T-helper 17 cell (primary cell): ENCODE results near the gene SLX9. TPM values are rescaled to one million over a fixed set of nuclear protein-coding genes. Genes with fewer than 3 reads are reported as not detected.

Experiments
- ATAC-seq: fragments of 150-1000 bp; cut with Tn5 transposase; 2 replicates; pipeline ENCODE4 v1.10.0; 2021; ENCODE audit warnings: mild to moderate bottlenecking, moderate library complexity
- DNase-seq, 3 donors: peaks; one replicate each; pipeline versions ENCODE4 v3.0.0 to v3.0.0-alpha.2; 2020 to 2021
- H3K9me3 ChIP-seq: one replicate; pipeline ENCODE4 v1.7.0; 2013; ENCODE audit warnings: low read length, mild to moderate bottlenecking; ENCODE audit not compliant: control insufficient read depth, poor library complexity, severe bottlenecking
- H3K27ac Mint-ChIP-seq: one replicate; pipeline ENCODE4 v1.8.0; 2022; ENCODE audit warnings: mild to moderate bottlenecking, moderate library complexity, mixed read lengths
- H3K27me3 Mint-ChIP-seq: one replicate; pipeline ENCODE4 v1.8.0; 2022; ENCODE audit warnings: mixed read lengths
- H3K36me3 Mint-ChIP-seq: one replicate; pipeline ENCODE4 v1.8.0; 2022; ENCODE audit warnings: low read depth, mixed read lengths
- H3K4me1 Mint-ChIP-seq: one replicate; pipeline ENCODE4 v1.8.0; 2022; ENCODE audit warnings: mild to moderate bottlenecking, mixed read lengths
- H3K4me3 Mint-ChIP-seq: one replicate; pipeline ENCODE4 v1.8.0; 2022; ENCODE audit warnings: mild to moderate bottlenecking, moderate library complexity, mixed read lengths
- total RNA-seq, 4 donors: library from RNA in 2 of 4; stranded (reverse) in 2 of 4; gene quantifications; one replicate each; pipeline ENCODE4 v1.2.3 and lab custom pipeline; 2022 to 2026

The SLX9 gene
- total RNA-seq, 2 donors from 2014 or later: 14.0 to 15.4 TPM

GRCh38 chr21:44993321-44994046 lies 53.7 kb downstream of the SLX9 start:
- Mint-ChIP-seq H3K4me1 (no peaks in the 10 kb centered on the region), H3K27ac (no peak overlapping the region), H3K4me3 (no peak overlapping the region), H3K36me3 (no peaks in the 10 kb centered on the region), H3K27me3 (no peaks in the 10 kb centered on the region)
- H3K9me3 ChIP-seq: no peaks in the 10 kb centered on the region
- DNase-seq (no peak), ATAC-seq (no peak)

- no peaks in the 10 kb centered on the region for H3K27me3 Mint-ChIP-seq
- H3K27ac Mint-ChIP-seq: no peak overlapping the region
- no peak for DNase-seq
- H3K4me3 Mint-ChIP-seq: no peak overlapping the region
- no peaks in the 10 kb centered on the region for H3K36me3 Mint-ChIP-seq
- H3K4me1 Mint-ChIP-seq: no peaks in the 10 kb centered on the region
- H3K9me3 ChIP-seq: no peaks in the 10 kb centered on the region
- no peak for ATAC-seq
Measured at GRCh38 chr21:44994047-44994694, 54.3 kb downstream of the SLX9 start.

- no peak for DNase-seq
- H3K36me3 Mint-ChIP-seq: no peaks in the 10 kb centered on the region
- no peaks in the 10 kb centered on the region for H3K27me3 Mint-ChIP-seq
- H3K9me3 ChIP-seq: no peaks in the 10 kb centered on the region
- no peak overlapping the region for H3K4me3 Mint-ChIP-seq
- no peaks in the 10 kb centered on the region for H3K4me1 Mint-ChIP-seq
- no peak for ATAC-seq
- H3K27ac Mint-ChIP-seq: no peak overlapping the region
Measured at GRCh38 chr21:44994695-44995342, 55.0 kb downstream of the SLX9 start.

GRCh38 chr21:44995343-44995941 lies 55.6 kb downstream of the SLX9 start:
- Mint-ChIP-seq H3K27me3 (no peaks in the 10 kb centered on the region), H3K4me1 (no peaks in the 10 kb centered on the region), H3K4me3 (no peak overlapping the region), H3K27ac (no peak overlapping the region), H3K36me3 (no peaks in the 10 kb centered on the region)
- DNase-seq (no peak), ATAC-seq (no peak)
- H3K9me3 ChIP-seq: no peaks in the 10 kb centered on the region

- H3K9me3 ChIP-seq: no peaks in the 10 kb centered on the region
- DNase-seq: no peak
- H3K4me1 Mint-ChIP-seq: no peaks in the 10 kb centered on the region
- H3K27me3 Mint-ChIP-seq: peaks cover 4% of the 10 kb centered on the region
- H3K27ac Mint-ChIP-seq: no peak overlapping the region
- ATAC-seq: no peak
- H3K4me3 Mint-ChIP-seq: no peak overlapping the region
- H3K36me3 Mint-ChIP-seq: no peaks in the 10 kb centered on the region
Measured at GRCh38 chr21:44996096-44996495, 56.3 kb downstream of the SLX9 start.

GRCh38 chr21:44996501-44996921 lies 56.7 kb downstream of the SLX9 start:
- no peak for DNase-seq
- Mint-ChIP-seq H3K4me1 (no peaks in the 10 kb centered on the region), H3K4me3 (no peak overlapping the region), H3K27ac (no peak overlapping the region), H3K36me3 (no peaks in the 10 kb centered on the region), H3K27me3 (peaks cover 5% of the 10 kb centered on the region)
- no peaks in the 10 kb centered on the region for H3K9me3 ChIP-seq
- no peak for ATAC-seq

- DNase-seq (no peak), ATAC-seq (no peak)
- H3K9me3 ChIP-seq: no peaks in the 10 kb centered on the region
- H3K27ac Mint-ChIP-seq: no peak overlapping the region
- no peak overlapping the region for H3K4me3 Mint-ChIP-seq
- peaks cover 5% of the 10 kb centered on the region for H3K27me3 Mint-ChIP-seq
- H3K4me1 Mint-ChIP-seq: no peaks in the 10 kb centered on the region
- H3K36me3 Mint-ChIP-seq: no peaks in the 10 kb centered on the region
Measured at GRCh38 chr21:44996983-44997936, 57.4 kb downstream of the SLX9 start.

- DNase-seq: no peak
- no peaks in the 10 kb centered on the region for H3K36me3 Mint-ChIP-seq
- no peak for ATAC-seq
- peaks cover 5% of the 10 kb centered on the region for H3K27me3 Mint-ChIP-seq
- no peaks in the 10 kb centered on the region for H3K4me1 Mint-ChIP-seq
- no peak overlapping the region for H3K27ac Mint-ChIP-seq
- no peak overlapping the region for H3K4me3 Mint-ChIP-seq
- H3K9me3 ChIP-seq: no peaks in the 10 kb centered on the region
Measured at GRCh38 chr21:44998086-44998620, 58.3 kb downstream of the SLX9 start.

- Mint-ChIP-seq H3K27ac (no peak overlapping the region), H3K4me1 (no peaks in the 10 kb centered on the region), H3K27me3 (peaks cover 5% of the 10 kb centered on the region), H3K4me3 (no peak overlapping the region), H3K36me3 (no peaks in the 10 kb centered on the region)
- DNase-seq: no peak
- ATAC-seq: no peak
- H3K9me3 ChIP-seq: no peaks in the 10 kb centered on the region
Measured at GRCh38 chr21:44998621-44999427, 59.0 kb downstream of the SLX9 start.

- ATAC-seq: no peak
- Mint-ChIP-seq H3K4me1 (no peaks in the 10 kb centered on the region), H3K27me3 (peaks cover 5% of the 10 kb centered on the region), H3K36me3 (no peaks in the 10 kb centered on the region), H3K27ac (no peak overlapping the region), H3K4me3 (no peak overlapping the region)
- no peak for DNase-seq
- H3K9me3 ChIP-seq: no peaks in the 10 kb centered on the region
Measured at GRCh38 chr21:44999428-44999971, 59.7 kb downstream of the SLX9 start.

GRCh38 chr21:44999972-45000636 lies 60.3 kb downstream of the SLX9 start:
- peak in 1 of 3 donors; percentile 7 for DNase-seq
- H3K4me3 Mint-ChIP-seq: no peak overlapping the region
- no peaks in the 10 kb centered on the region for H3K36me3 Mint-ChIP-seq
- no peak overlapping the region for H3K27ac Mint-ChIP-seq
- H3K4me1 Mint-ChIP-seq: no peaks in the 10 kb centered on the region
- no peak for ATAC-seq
- H3K9me3 ChIP-seq: no peaks in the 10 kb centered on the region
- peaks cover 5% of the 10 kb centered on the region for H3K27me3 Mint-ChIP-seq
